BE2C (cell line): Measurements from ENCODE around the gene VEPH1.

Experiments used
- DNase-seq: peaks from one replicate; pipeline ENCODE4 v3.0.0-alpha.2; 2020
- H3K27me3 ChIP-seq: fragments of 250-450 bp; sonication (Bioruptor Pico); 2 replicates; pipeline ENCODE4 v1.5.1; 2020; ENCODE audit warnings: mild to moderate bottlenecking
- H3K36me3 ChIP-seq: fragments of 250-450 bp; sonication (Bioruptor Pico); 2 replicates; pipeline ENCODE4 v1.5.1; 2020; ENCODE audit warnings: mild to moderate bottlenecking
- H3K4me1 ChIP-seq: fragments of 250-450 bp; sonication (Bioruptor Pico); 2 replicates; pipeline ENCODE4 v1.5.1; 2020
- H3K4me3 ChIP-seq: 2 replicates; pipeline ENCODE4 v1.5.1; 2011; ENCODE audit warnings: low read depth, low read length
- H3K9me3 ChIP-seq: fragments of 250-450 bp; sonication (Bioruptor Pico); 2 replicates; pipeline ENCODE4 v1.5.1; 2020
- CTCF ChIP-seq: IDR thresholded peaks from 2 replicates; pipeline ENCODE4 v1.5.1; 2012; ENCODE audit warnings: mild to moderate bottlenecking, low read depth, low read length

VEPH1 gene

GRCh38 chr3:157323360-157323759, 179.9 kb downstream of the VEPH1 start:
- Histone ChIP-seq H3K36me3 (no peaks in the 10 kb centered on the region), H3K4me1 (no peaks in the 10 kb centered on the region), H3K27me3 (no peaks in the 10 kb centered on the region), H3K9me3 (no peaks in the 10 kb centered on the region), H3K4me3 (no peak overlapping the region)
- DNase-seq: no peak
- no peak for TF ChIP-seq CTCF

- Histone ChIP-seq H3K4me1 (no peaks in the 10 kb centered on the region), H3K36me3 (no peaks in the 10 kb centered on the region), H3K27me3 (no peaks in the 10 kb centered on the region), H3K4me3 (no peak overlapping the region), H3K9me3 (no peaks in the 10 kb centered on the region)
- DNase-seq: no peak
- TF ChIP-seq CTCF: no peak
Measured at GRCh38 chr3:157319672-157320071, 183.5 kb downstream of the VEPH1 start.

GRCh38 chr3:157318639-157319288, 184.5 kb downstream of the VEPH1 start:
- Histone ChIP-seq H3K9me3 (no peaks in the 10 kb centered on the region), H3K4me1 (no peaks in the 10 kb centered on the region), H3K27me3 (no peaks in the 10 kb centered on the region), H3K4me3 (no peak overlapping the region), H3K36me3 (no peaks in the 10 kb centered on the region)
- no peak for TF ChIP-seq CTCF
- DNase-seq: no peak

- Histone ChIP-seq H3K36me3 (no peaks in the 10 kb centered on the region), H3K27me3 (no peaks in the 10 kb centered on the region), H3K4me3 (no peak overlapping the region), H3K9me3 (no peaks in the 10 kb centered on the region), H3K4me1 (no peaks in the 10 kb centered on the region)
- no peak for DNase-seq
- no peak for TF ChIP-seq CTCF
Measured at GRCh38 chr3:157317895-157318294, 185.3 kb downstream of the VEPH1 start.

GRCh38 chr3:157313186-157313585, 190.0 kb downstream of the VEPH1 start:
- Histone ChIP-seq H3K9me3 (no peaks in the 10 kb centered on the region), H3K4me3 (no peak overlapping the region), H3K36me3 (no peaks in the 10 kb centered on the region), H3K4me1 (no peaks in the 10 kb centered on the region), H3K27me3 (no peaks in the 10 kb centered on the region)
- DNase-seq: no peak
- no peak for TF ChIP-seq CTCF

GRCh38 chr3:157312376-157312745, 190.9 kb downstream of the VEPH1 start:
- no peak for TF ChIP-seq CTCF
- no peaks in the 10 kb centered on the region for H3K4me1 ChIP-seq
- no peaks in the 10 kb centered on the region for H3K27me3 ChIP-seq
- H3K4me3 ChIP-seq: no peak overlapping the region
- H3K36me3 ChIP-seq: no peaks in the 10 kb centered on the region
- no peak for DNase-seq
- no peaks in the 10 kb centered on the region for H3K9me3 ChIP-seq
